HFF-Myc (cell line): ENCODE data around the gene PTPRCAP.

Experiments
- DNase-seq: peaks from one replicate; pipeline ENCODE4 v3.0.0-alpha.2; 2011; ENCODE audit warnings: low read depth; ENCODE audit errors: extremely low read depth
- H3K4me3 ChIP-seq: replicated peaks from 2 replicates; pipeline ENCODE4 v1.5.1; 2011; ENCODE audit warnings: low read depth, mild to moderate bottlenecking, control low read depth, low read length
- TF ChIP-seq, protein P1 (sequence below): IDR thresholded peaks from 2 replicates; pipeline ENCODE4 v1.5.1; 2012; ENCODE audit warnings: mild to moderate bottlenecking, low read depth, low read length, control low read depth; ENCODE audit errors: missing control alignments

PTPRCAP gene

DNA sequence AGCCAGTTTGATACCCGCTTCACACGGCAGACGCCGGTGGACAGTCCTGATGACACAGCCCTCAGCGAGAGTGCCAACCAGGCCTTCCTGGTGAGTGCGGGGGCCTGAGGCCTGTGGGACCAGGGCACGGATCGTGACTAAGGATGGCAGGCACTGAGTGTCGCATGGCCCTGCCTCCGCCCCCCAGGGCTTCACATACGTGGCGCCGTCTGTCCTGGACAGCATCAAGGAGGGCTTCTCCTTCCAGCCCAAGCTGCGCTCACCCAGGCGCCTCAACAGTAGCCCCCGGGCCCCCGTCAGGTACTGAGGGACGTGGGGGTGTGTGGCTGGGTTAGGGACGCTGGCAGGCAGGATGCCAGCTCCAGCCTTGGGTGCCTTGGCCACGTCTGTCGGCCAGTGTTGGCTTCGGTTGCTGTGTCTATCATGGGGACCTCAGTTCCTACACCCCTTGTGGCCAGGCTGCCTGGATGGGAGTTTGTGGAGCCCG is 3.0 kb downstream of the PTPRCAP start:
- no peak overlapping the region for H3K4me3 ChIP-seq
- TF ChIP-seq, protein P1, sequence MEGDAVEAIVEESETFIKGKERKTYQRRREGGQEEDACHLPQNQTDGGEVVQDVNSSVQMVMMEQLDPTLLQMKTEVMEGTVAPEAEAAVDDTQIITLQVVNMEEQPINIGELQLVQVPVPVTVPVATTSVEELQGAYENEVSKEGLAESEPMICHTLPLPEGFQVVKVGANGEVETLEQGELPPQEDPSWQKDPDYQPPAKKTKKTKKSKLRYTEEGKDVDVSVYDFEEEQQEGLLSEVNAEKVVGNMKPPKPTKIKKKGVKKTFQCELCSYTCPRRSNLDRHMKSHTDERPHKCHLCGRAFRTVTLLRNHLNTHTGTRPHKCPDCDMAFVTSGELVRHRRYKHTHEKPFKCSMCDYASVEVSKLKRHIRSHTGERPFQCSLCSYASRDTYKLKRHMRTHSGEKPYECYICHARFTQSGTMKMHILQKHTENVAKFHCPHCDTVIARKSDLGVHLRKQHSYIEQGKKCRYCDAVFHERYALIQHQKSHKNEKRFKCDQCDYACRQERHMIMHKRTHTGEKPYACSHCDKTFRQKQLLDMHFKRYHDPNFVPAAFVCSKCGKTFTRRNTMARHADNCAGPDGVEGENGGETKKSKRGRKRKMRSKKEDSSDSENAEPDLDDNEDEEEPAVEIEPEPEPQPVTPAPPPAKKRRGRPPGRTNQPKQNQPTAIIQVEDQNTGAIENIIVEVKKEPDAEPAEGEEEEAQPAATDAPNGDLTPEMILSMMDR = no peak
- no peak for DNase-seq

DNA sequence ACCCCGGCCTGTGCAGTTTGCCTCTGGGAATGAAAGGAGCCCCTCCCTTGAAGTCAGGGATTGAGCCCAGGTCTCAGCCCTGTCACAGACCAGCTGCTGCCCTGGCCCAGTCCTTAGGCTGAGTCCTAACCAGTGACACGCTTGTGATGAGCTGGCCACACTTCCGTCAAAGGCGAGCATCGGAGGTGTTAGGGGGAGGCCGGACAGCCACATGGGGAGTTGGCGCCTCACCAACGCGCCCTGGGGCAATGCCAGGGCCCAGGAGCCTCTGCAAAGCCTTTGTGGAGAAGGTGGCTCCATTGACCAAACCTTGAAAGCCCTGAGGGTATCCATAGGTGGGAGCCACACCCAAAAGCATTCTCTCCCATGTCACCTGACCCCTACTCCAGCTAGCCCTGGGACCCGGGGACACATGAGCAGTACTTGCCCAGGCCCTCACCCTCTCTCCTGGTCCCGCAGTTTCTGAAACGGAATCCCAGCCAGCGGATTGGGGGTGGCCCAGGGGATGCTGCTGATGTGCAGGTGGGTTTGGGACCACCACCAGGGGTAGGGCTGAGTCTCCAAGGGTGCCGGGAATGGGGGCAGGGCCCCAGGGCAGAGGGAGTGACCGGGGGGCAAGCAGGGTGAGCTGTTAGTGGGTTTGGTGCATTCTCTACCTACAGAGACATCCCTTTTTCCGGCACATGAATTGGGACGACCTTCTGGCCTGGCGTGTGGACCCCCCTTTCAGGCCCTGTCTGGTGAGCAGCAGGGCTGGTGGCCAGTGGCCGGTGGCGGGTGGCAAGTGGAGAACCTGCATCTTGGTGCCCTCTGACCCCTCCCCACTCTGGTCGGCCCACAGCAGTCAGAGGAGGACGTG is 3.7 kb downstream of the PTPRCAP start:
- TF ChIP-seq, protein P1 = no peak
- DNase-seq = no peak
- no peak overlapping the region for H3K4me3 ChIP-seq

DNA sequence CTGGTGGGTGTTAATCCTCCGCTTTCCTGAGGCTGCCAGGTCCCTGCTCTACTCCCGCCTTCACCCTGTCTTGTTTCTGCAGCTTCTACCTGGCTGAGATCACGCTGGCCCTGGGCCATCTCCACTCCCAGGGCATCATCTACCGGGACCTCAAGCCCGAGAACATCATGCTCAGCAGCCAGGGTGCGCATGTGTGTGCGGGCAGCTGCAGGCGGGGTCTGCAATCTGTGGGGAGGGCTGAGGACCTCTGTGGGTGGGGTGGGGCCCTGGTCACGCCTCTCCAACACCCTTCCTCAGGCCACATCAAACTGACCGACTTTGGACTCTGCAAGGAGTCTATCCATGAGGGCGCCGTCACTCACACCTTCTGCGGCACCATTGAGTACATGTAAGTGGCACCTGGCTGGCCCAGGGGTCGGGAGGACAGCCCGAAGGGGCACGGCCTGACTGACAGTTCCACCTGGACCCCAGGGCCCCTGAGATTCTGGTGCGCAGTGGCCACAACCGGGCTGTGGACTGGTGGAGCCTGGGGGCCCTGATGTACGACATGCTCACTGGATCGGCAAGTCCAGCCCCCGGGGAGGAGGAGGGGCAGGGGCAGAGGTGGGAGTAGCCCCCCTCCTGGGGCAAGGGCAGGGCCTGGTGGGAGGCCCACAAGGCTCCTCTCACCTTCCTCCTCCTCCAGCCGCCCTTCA is 4.7 kb downstream of the PTPRCAP start:
- DNase-seq = no peak
- TF ChIP-seq, protein P1 = no peak
- no peak overlapping the region for H3K4me3 ChIP-seq

DNA sequence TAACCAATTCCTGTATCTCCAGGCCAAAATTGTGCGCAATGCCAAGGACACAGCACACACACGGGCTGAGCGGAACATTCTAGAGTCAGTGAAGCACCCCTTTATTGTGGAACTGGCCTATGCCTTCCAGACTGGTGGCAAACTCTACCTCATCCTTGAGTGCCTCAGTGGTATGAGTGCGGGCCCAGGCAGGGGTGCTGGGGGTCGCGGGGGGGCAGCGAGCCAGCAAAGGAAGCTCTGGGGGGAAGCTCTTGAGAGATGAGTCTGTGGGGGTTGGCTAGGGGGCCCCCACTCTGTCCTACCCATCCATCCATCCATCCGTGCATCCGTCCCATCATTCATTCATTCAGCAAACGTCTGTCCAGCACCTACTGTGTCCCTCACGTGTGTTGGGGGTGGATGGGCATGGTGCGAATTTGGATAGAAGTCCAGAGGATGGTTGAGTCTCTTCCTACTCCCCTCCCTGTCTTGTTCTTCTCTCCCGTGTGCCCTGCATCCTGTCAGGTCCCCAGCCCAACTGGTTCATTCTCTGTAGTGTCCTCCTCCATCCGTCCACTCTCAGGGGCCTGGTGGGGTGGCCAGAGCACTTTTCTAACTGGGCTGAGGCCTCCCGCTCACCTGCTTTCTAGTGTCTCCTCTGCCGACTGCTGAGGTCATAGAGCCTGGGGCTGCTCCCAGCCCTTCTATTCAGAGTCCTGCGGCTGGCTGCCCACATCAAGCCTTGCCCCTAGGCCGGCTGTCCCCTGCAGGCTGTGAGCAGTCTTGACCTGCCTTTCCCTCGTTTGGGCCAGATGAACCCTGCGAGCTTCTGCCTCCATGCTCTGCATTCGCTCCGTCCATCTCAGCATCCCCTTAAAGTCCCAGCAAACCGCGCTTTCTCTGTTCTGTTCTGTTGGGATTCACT is 5.9 kb downstream of the PTPRCAP start:
- TF ChIP-seq, protein P1 = no peak
- no peak for DNase-seq

DNA sequence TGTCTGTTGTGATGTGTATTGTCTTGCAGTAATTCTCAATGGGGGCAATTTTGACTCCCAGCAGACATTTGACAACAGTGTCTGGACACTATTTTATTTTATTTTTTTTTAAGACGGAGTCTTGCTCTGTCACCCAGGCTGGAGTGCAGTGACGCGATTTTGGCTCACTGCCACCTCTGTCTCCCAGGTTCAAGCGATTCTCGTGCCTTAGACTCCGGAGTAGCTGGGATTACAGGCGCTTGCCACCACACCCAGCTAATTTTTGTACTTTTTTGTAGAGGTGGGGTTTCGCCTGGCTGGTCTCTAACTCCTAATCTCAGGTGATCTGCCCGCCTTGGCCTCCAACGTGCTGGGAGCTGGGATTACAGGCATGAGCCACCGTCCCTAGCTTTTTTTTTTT is 7.8 kb downstream of the PTPRCAP start:
- no peak for DNase-seq
- peak overlapping the region; percentile 66 for H3K4me3 ChIP-seq
- TF ChIP-seq, protein P1 = no peak

More for the DNA sequence above, 5.9 kb downstream of the PTPRCAP start:
- H3K4me3 ChIP-seq = no peak overlapping the region

DNA sequence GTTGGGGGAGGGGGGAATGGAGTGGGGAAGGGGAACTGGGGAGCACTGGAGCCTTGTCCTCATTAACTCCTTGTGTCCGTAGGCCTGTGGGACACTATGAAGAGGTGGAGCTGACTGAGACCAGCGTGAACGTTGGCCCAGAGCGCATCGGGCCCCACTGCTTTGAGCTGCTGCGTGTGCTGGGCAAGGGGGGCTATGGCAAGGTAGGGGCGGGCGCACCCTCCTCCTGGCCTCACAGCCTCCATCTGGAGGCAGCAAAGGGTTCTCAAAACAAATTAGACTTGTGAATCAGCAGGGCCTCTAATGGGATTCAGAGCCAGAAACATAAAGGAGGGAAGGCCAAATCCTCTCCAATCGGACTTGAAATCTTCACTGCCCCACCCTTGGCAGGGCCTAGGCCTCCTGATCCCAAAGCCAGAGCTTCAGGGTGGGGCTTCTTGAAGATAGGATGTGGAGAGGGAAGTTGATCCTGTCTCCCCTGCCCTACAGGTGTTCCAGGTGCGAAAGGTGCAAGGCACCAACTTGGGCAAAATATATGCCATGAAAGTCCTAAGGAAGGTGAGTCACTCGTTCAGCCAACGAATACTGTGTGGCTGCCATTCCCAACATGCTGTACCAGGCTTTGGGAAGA is 8.3 kb downstream of the PTPRCAP start:
- TF ChIP-seq, protein P1 = no peak
- peak overlapping the region; percentile 66 for H3K4me3 ChIP-seq

More for the DNA sequence above, 8.3 kb downstream of the PTPRCAP start:
- DNase-seq = no peak
